Lung (tissue), 12 donors: ENCODE data around the gene CPNE1. TPM values are rescaled to one million over a fixed set of nuclear protein-coding genes. Genes with fewer than 3 reads are reported as not detected.

ENCODE experiments used
- ATAC-seq: fragments of 200-7000 bp; cut with Tn5 transposase; one replicate; pipeline ENCODE4 v1.9.1; 2020; ENCODE audit warnings: moderate number of reproducible peaks; ENCODE audit not compliant: insufficient read depth, low FRiP score
- DNase-seq, 3 donors: peaks; one replicate each; pipeline ENCODE4 v3.0.0-alpha.2; 2013 to 2017
- H3K27ac ChIP-seq, 2 donors: one replicate each; pipeline ENCODE4 v1.5.1; 2013; ENCODE audit warnings: mild to moderate bottlenecking in 2 of 2, moderate library complexity in 2 of 2, control low read depth in 1 of 2, inconsistent platforms in 1 of 2, low read depth in 1 of 2, low read length in 1 of 2
- H3K27me3 ChIP-seq, 3 donors: one replicate each; pipeline ENCODE4 v1.5.1; 2013; ENCODE audit warnings: low read length in 2 of 3; ENCODE audit not compliant: control insufficient read depth in 3 of 3, insufficient read depth in 3 of 3
- H3K36me3 ChIP-seq, 4 donors: one replicate each; pipeline ENCODE4 v1.5.1; 2013; ENCODE audit warnings: low read length in 4 of 4, mild to moderate bottlenecking in 1 of 4, moderate library complexity in 1 of 4; ENCODE audit not compliant: control insufficient read depth in 4 of 4, insufficient read depth in 4 of 4
- H3K4me1 ChIP-seq, 5 donors: one replicate each; pipeline ENCODE4 v1.5.1; 2013; ENCODE audit warnings: low read length in 5 of 5, mild to moderate bottlenecking in 2 of 5, moderate library complexity in 1 of 5; ENCODE audit not compliant: control insufficient read depth in 5 of 5, insufficient read depth in 5 of 5
- H3K4me3 ChIP-seq: one replicate; pipeline ENCODE4 v1.5.1; 2013; ENCODE audit warnings: mild to moderate bottlenecking, control low read depth, moderate library complexity
- H3K9ac ChIP-seq, 2 donors: one replicate each; pipeline ENCODE4 v1.5.1; 2013; ENCODE audit warnings: low read length in 2 of 2, control low read depth in 1 of 2; ENCODE audit not compliant: insufficient read depth in 1 of 2
- H3K9me3 ChIP-seq, 4 donors: one replicate each; pipeline ENCODE4 v1.5.1; 2013; ENCODE audit warnings: low read length in 3 of 4, mild to moderate bottlenecking in 1 of 4, moderate library complexity in 1 of 4; ENCODE audit not compliant: control insufficient read depth in 4 of 4, insufficient read depth in 3 of 4
- CTCF ChIP-seq: IDR thresholded peaks from 2 replicates; pipeline ENCODE4 v1.5.1; 2012; ENCODE audit warnings: mild to moderate bottlenecking; ENCODE audit errors: control extremely low read depth, extremely low read depth
- WGBS, 2 donors: extraction: QIAGEN DNeasy Blood & Tissue Kit; methylation state at CpG; one replicate each; pipeline ENCODE4 v1.1.7; 2013; 5-methylcytosine and 5-hydroxymethylcytosine counted together
- polyA plus RNA-seq, 2 donors: library from polyadenylated mRNA; stranded (reverse); fragments of 200-250 nt; gene quantifications; one replicate each; pipeline ENCODE4 v1.2.1, GENCODE V29; 2013
- total RNA-seq, 2 donors: library from RNA; depleted of rRNA in 1 of 2; stranded (reverse); fragments of >200 nt in 1 of 2; gene quantifications; one replicate each; pipeline ENCODE4 v1.2.1, GENCODE V29; 2014 to 2021
- donor health status: control.
- donor health status: control.
- donor health status: Bipolar disorder and iron deficiency.
- donor health status: healthy.
- donor health status: DM: yes; HTN: yes; CAD: no.

Gene CPNE1
- total and polyA plus RNA-seq, 4 donors = 91.9 to 180 (median 140) TPM

DNA sequence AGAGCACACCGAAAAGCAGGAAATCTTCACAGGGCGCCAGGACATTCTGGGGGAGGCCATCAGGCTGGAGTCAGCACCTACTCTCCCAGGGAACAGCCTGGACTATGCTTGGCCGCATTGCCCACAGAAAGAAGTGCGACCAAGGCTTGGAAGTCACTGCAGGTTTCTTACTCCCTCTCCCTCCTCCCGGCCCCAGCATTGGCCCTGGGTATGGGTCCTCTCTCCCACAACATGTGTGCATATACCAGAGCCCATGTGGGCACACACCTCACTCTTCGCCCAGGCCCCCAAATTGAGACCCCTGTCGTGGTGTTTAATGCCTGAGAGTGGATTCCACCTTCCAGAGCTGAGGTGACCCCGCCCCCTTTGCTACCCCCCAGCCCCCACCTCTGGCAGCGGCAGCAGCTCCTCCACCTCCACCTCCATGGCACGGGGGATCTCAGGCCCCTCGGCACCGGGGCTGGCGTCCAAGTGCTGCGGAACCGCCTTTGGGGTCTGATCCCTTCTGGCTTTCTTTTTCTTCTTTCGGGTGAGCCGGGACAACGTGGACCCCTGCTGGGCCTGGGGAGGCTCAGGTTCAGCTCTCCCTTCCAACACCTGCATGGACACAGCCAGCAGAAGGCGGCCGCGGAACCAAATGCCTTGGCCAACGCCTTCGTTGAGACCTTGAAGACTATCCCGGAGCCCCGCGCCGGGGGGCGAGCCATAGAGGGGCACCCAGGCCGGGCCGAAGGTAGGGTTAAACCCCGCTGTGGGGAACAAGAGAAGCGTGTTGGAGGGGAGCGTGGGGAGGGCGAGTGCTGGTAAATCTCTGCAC, 64.3 kb downstream of the CPNE1 start:
- DNase-seq = no peak
- H3K9ac ChIP-seq = no peak overlapping the region
- H3K27ac ChIP-seq = no peak overlapping the region
- H3K27me3 ChIP-seq = peaks cover 3 to 22% (median 5%) of the 10 kb centered on the region in 3 donors
- WGBS, 2 donors = 27 to 32% methylated on average over 33 to 34 of the region's 34 CpGs
- no peak for TF ChIP-seq CTCF
- H3K4me3 ChIP-seq = no peak overlapping the region
- H3K4me1 ChIP-seq = peaks cover 0 to 15% (median 0%) of the 10 kb centered on the region in 5 donors
- H3K9me3 ChIP-seq = no peaks in the 10 kb centered on the region
- no peak for ATAC-seq
- no peaks in the 10 kb centered on the region for H3K36me3 ChIP-seq

DNA sequence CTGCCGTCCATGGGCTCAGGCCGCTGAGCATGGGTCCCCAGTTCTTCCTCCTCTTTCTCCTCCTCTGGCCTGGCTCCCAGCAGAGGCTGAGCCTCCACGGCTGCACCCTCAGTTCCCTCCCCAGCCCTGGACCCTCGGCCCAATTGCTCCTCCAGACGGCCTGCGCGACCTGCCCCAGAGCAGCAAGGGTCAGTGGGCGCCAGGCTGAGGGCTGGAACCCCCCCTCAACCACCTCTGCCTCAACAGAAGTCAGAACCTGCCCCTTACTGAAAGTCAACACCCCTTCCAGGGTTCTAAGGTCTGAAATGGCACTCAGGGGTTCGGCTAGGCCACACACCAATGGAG, 65.0 kb downstream of the CPNE1 start:
- 93 to 98% methylated on average over 9 of the region's 9 CpGs for WGBS, 2 donors

DNA sequence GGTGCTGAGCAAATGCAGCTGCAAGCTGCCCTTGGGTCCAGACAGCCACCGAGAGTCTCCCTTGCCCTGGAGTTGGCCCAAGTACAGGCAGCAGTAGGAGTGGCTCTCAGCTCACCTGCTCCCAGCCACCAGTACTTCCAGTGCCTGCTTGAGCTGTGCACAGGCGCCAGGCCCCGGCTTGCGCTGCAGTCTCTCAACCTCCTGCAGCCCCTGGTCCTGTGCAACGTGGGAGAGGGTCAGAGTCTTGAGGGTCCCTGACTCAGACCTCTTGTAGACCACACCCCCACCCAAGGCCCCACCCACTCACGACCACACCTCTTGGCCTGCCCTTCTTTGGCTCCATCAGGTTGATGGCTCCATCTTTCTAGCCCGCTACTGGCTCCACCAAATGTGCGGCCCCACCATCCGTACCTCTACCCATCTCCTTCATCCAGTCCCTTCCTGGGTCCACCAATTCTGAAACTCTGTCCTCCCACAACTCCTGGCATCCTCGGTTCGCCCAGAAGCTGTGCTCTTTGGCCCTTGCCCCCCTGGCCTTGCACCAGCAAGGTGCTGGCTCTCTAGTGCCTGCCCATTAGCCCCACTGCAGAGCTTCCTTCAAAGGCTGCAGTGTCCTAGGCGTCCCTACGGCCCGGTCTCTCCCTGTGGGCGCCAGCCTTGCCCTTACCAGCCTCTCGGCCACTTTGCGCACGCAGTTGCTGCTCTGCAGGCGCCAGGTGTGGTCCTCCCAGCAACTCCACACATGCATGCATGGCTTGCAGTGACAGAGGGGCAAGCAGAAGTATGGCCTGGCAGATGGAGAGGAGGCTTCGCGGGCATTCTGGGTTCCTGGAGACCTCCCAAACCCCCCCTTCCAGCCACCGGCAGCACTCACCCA, 65.6 kb downstream of the CPNE1 start:
- whole genome bisulfite sequencing, 2 donors = 81 to 82% methylated on average over 22 of the region's 22 CpGs
- DNase-seq = no peak
- ATAC-seq = no peak
- H3K9ac ChIP-seq = no peak overlapping the region
- no peak for TF ChIP-seq CTCF
- no peaks in the 10 kb centered on the region for H3K36me3 ChIP-seq
- no peaks in the 10 kb centered on the region for H3K9me3 ChIP-seq
- H3K27ac ChIP-seq = no peak overlapping the region
- H3K4me1 ChIP-seq = peaks cover 0 to 15% (median 0%) of the 10 kb centered on the region in 5 donors
- H3K27me3 ChIP-seq = peaks cover 3 to 22% (median 5%) of the 10 kb centered on the region in 3 donors
- no peak overlapping the region for H3K4me3 ChIP-seq

More for the DNA sequence above, 65.0 kb downstream of the CPNE1 start:
- Histone ChIP-seq H3K27ac (no peak overlapping the region), H3K9me3 (no peaks in the 10 kb centered on the region), H3K4me1 (peaks cover 0 to 15% (median 0%) of the 10 kb centered on the region in 5 donors), H3K27me3 (peaks cover 3 to 22% (median 5%) of the 10 kb centered on the region in 3 donors), H3K9ac (no peak overlapping the region), H3K36me3 (no peaks in the 10 kb centered on the region), H3K4me3 (no peak overlapping the region)
- ATAC-seq (no peak), DNase-seq (no peak)
- TF ChIP-seq CTCF = no peak
